Mononuclear cell (primary cell): ENCODE measurements around the gene DBNDD1. TPM values are rescaled to one million over a fixed set of nuclear protein-coding genes. Genes with fewer than 3 reads are reported as not detected.
"Not testable (repeated sequence)": the region's sequence is repeated elsewhere in the genome, so short reads cannot be mapped to it uniquely, and the experiment has no call there.

Experiments used
- H3K27me3 ChIP-seq: 2 replicates; pipeline ENCODE4 v1.6.0; 2011; ENCODE audit warnings: low read length, control low read depth; ENCODE audit not compliant: insufficient read depth
- H3K4me1 ChIP-seq: 2 replicates; pipeline ENCODE4 v1.5.1; 2011; ENCODE audit warnings: mild to moderate bottlenecking, low read length, control low read depth; ENCODE audit not compliant: insufficient read depth
- H3K4me3 ChIP-seq: 2 replicates; pipeline ENCODE4 v1.5.1; 2011; ENCODE audit warnings: mild to moderate bottlenecking, low read length, moderate library complexity
- H3K9me3 ChIP-seq: 2 replicates; pipeline ENCODE4 v1.5.1; 2011; ENCODE audit warnings: low read depth, mild to moderate bottlenecking, control low read depth, low read length
- total RNA-seq: library from RNA; depleted of rRNA; stranded (reverse); fragments of >200 nt; gene quantifications from one replicate; pipeline ENCODE4 v1.2.3, GENCODE V29; 2012

DBNDD1 gene
- total RNA-seq, 1 donor = 1.8 TPM

DNA sequence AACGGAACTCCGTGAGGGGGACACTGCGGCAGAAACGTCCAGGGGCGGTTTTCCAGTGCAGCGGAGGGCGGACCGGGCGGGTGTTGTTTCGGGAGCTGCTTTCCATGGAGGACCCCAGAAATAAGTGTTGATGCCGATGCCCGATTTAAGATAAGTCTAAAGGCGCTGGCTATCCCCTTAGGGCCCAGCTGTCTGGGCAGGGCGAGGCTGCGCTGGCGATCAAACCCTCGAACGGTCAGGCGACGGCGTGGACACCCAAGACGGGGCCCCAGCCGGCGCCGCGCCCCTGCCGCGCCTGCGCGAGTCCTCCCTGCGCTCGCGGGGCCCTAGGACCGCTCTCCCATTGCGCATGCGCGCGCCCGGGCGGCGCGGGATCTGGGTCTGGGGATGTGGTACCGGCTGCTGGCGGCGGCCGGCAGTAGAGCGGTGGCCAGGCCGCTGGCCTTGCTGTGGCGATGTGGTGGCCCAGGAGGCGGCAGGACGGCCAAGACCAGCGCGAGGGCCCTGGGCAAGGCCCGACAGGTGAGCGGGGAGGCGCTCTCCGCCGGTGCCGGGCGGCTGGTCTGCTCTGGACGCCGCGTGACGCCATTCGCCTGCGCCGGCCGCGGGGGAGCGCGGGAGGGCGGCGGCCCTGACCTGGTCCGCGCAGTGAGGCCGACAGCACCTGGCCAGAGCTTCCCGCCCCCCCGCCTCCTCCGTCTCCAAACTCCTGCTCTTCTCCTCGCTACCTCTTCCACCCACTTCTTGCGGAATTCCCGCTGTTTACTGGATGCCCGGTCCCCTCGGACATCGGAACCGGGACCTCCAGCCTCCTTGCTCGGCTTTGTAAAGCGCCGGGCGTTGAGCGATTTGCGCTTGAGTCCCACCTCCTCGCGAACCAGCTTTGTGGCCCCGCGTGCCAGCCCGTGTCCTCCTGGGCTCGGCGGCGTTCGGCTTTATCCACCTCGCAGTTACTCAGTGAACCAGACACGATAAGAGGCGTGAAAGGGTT is 46.7 kb downstream of the DBNDD1 start:
- Histone ChIP-seq H3K4me1 (peaks cover 56% of the 10 kb centered on the region), H3K4me3 (peak overlapping the region; percentile 94), H3K27me3 (no peaks in the 10 kb centered on the region), H3K9me3 (no peaks in the 10 kb centered on the region)

DNA sequence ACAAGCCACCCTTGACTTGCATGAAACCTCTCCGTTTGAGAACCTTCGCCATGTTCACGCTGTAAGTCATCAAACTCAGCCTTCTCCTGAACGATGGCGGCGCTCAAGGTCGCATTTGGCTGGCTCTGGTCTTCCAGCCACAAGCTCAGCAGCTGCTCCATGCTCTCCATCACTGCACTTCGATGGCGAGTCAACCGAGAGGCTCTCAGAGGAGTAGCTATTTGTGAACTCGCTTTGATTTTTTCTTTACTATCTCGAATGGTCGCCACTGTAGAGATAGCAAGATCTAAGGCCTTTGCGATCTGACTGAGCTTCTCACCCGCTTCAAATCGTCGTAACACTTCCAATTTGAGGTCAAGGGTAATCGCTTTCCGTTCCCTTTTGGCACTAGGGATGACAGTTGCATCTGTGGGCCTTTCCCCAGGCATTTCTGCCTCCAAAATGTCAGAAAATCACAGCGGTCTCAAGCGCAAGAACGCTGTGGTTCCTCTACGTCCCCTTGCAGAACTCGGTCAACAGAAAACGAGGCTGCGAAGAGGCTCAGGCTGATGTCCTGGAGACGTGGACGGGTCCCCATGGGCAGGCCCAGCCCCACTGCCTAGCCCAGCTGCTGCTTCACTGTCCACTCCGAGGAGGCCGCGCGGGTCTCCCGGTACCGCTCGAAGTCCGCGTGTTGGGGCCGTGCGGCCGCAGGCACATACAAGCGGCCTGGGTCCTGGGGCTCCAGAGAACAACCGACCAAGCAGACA is 47.6 kb downstream of the DBNDD1 start:
- H3K27me3 ChIP-seq = no peaks in the 10 kb centered on the region
- H3K4me1 ChIP-seq = peaks cover 62% of the 10 kb centered on the region
- peak overlapping the region; percentile 94 for H3K4me3 ChIP-seq
- H3K9me3 ChIP-seq = no peaks in the 10 kb centered on the region

DNA sequence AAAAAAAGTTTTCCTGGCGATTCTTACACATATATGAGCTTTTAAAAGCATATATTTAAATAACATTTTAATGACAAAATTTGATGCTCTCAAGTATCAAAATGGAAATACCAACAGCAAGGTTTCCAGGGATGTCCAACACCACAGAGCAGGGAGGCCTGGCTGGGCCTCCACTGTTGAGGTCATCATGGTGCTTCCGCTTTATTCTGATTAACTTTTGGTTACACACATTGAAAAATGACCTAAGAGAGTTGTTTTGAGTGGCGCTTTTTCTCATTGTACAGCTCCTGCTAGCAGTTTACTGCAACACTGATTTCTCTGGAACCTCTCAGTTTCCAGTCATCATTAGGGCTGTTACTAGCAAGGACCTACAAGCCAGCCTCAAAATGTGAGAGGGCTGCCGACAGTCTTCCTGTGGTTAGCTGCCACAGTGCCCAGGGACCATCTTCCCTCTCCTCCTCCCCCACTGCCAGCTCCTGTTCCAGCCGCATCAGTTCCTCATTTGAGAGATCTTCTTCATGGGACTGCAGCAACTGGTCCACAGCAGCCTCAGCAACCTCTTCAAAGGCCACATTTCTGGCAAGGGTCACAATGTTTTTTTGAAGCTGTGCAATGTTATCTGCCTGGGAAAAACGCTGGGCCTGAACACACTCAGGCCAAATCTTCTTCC is 49.4 kb downstream of the DBNDD1 start:
- no peak overlapping the region for H3K4me3 ChIP-seq
- H3K27me3 ChIP-seq = no peaks in the 10 kb centered on the region
- H3K4me1 ChIP-seq = peaks cover 61% of the 10 kb centered on the region
- no peaks in the 10 kb centered on the region for H3K9me3 ChIP-seq

DNA sequence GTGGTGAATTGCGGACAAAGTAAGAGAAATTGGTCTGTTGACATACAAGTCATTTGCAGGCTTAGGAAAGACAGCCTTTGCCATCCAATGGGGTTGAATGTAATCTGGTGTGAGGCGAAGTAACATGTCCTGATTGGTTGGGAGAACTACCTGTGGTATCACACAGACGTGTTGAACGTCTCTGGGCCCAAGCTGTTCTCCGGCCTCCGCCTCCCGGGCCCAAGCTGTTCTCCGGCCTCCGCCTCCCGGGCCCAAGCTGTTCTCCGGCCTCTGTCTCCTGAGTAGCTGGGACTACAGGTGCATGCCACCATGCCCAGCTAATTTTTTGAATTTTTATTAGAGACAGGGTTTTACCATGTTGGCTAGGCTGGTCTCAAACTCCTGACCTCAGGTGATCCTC is 51.2 kb downstream of the DBNDD1 start:
- not testable (repeated sequence) for H3K9me3 ChIP-seq, H3K27me3 ChIP-seq, H3K4me3 ChIP-seq
- peaks cover 43% of the 10 kb centered on the region for H3K4me1 ChIP-seq

DNA sequence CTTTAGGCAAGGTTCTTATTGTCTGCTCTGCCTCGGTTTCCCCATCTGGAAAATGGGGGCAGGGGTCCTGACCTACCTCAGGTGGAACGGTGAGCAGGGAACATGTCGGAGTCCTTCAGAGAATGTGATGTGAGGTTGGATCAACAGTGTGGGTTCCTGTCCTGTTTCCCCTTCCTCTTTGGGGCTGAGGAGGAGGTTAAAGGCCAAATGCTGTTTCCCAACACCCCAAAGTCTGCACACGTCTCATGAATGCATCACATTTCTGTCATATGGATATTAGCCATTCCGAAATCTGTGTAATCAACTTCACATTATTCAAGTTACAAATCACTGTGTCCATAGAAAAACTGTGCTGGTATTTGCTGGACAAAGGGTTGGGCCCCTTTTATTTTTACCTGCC is 51.8 kb downstream of the DBNDD1 start:
- H3K4me1 ChIP-seq = peaks cover 41% of the 10 kb centered on the region
- H3K4me3 ChIP-seq, H3K27me3 ChIP-seq, H3K9me3 ChIP-seq: not testable (repeated sequence)

DNA sequence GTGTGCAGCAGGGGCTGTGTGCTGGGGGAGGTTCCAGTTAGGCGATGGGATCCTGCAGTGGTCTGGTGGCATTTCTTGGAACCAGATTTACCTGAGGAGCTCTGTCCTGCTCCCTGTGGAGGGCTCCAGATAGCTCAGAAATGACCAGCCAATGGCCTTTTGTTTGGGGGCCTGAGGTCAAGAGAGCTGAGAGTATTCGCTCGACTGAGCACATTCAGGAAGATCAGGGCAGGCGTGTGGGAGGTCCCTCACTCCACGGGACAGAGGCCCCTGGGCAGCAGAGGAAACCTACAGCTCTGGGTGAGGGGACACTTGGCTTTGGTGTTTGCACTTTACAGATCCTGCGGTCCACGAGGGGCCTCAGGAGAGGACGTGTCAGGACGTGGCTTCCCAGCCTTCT is 52.5 kb downstream of the DBNDD1 start:
- no peak overlapping the region for H3K4me3 ChIP-seq
- H3K4me1 ChIP-seq = peaks cover 36% of the 10 kb centered on the region
- H3K9me3 ChIP-seq = no peaks in the 10 kb centered on the region
- no peaks in the 10 kb centered on the region for H3K27me3 ChIP-seq

DNA sequence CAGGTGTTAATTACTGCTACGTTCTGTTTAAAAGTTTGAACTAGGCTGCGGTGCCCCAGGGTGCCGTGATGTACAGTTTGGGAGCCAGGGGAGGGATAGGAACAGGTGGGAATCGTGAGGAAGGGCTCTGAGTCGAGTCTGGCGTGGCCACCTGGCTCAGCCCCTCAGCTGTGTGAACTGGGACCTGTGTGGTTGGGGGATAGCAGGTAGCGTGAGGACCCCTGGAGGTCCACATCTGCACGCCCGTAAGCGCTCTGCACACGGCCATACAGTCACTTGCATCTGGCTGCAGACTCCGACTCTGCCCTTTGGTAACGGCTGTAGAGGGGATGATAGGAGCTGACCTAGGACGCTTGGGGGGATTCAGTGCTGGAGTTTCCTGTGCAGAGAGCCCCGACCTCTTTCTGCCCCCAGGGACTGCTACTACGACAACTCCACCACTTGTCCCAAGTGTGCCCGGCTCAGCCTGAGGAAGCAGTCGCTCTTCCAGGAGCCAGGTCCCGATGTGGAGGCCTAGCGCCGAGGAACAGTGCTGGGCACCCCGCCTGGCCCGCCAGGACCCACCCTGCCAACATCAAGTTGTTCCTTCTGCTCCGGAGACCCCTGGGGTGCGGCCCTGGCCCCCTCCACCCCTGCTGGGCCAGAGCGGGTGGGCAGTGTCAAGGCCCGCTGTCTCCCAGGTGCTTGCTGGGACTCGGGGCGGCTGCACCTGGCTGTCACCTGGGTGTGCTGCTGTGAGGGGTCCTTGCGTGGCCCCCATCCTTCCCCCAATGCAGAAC is 53.6 kb downstream of the DBNDD1 start:
- H3K9me3 ChIP-seq = no peaks in the 10 kb centered on the region
- H3K27me3 ChIP-seq = no peaks in the 10 kb centered on the region
- no peak overlapping the region for H3K4me3 ChIP-seq
- peaks cover 24% of the 10 kb centered on the region for H3K4me1 ChIP-seq

DNA sequence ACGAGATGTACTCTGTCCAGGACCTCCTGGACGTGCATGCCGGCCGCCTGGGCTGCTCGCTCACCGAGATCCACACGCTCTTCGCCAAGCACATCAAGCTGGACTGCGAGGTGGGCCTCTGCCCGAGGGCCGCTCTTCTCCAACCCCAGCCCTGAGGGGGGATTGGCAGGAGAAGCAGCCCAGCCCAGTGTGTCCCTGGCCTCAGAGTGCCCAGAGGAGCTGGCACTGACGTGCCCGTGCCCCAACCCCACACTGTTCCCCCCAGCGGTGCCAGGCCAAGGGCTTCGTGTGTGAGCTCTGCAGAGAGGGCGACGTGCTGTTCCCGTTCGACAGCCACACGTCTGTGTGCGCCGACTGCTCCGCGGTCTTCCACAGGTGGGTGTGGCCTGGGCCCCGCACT is 55.1 kb downstream of the DBNDD1 start:
- H3K27me3 ChIP-seq = no peaks in the 10 kb centered on the region
- no peak overlapping the region for H3K4me3 ChIP-seq
- peaks cover 13% of the 10 kb centered on the region for H3K4me1 ChIP-seq
- no peaks in the 10 kb centered on the region for H3K9me3 ChIP-seq

DNA sequence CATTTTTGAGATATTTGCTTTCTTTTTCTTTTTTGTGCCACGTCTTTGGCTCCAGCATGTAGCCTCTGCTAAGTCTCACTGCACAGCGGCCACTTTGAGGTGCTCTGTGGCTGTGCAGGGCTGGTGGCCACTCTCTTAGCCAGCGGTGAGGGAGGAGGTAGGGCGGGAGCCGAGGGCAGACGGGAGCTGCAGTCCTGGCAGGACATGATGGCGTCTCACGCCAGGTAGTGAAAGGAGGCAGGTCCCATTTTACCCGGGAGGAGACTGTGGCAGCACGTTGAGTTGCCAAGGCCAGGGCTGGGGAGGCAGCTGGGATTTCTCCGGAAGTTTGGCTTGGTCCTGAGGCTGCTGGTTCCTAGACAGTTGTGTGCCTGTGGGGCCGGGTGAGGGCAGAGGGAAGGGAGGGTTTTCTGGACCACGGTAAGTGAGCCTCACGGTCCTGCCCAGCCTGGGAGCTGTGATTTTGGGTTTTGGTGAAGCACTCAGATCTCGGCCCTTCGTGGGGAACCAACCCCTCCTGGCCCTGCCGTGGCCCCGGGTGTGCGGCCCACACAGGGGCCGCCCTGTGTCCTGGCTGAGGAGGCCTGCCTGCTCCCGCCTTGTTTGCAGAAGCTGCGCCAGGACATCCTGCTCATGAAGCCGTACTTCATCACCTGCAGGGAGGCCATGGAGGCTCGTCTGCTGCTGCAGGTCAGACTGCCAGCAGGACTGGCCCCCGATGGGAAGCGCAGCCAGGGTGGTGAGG is 56.3 kb downstream of the DBNDD1 start:
- Histone ChIP-seq H3K9me3 (no peaks in the 10 kb centered on the region), H3K27me3 (no peaks in the 10 kb centered on the region), H3K4me1 (peaks cover 25% of the 10 kb centered on the region), H3K4me3 (no peak overlapping the region)

DNA sequence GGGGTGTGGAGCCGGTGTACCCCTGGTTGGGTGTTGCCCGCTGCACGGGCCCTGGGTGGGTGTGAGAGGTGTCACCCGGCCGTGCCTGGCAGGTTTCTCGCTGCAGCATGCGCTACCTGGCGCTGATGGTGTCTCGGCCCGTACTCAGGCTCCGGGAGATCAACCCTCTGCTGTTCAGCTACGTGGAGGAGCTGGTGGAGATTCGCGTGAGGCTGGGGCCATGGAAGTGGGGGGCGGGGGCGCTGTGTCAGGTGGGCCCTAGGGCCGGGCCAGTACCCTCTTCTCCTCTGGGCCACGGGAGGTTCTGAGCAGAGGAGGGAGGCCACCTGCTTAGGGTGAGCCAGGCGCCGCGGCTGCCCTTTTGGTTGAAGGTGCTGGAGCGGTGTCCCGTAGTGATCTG is 57.3 kb downstream of the DBNDD1 start:
- peaks cover 25% of the 10 kb centered on the region for H3K4me1 ChIP-seq
- H3K27me3 ChIP-seq = no peaks in the 10 kb centered on the region
- H3K4me3 ChIP-seq = no peak overlapping the region
- no peaks in the 10 kb centered on the region for H3K9me3 ChIP-seq

DNA sequence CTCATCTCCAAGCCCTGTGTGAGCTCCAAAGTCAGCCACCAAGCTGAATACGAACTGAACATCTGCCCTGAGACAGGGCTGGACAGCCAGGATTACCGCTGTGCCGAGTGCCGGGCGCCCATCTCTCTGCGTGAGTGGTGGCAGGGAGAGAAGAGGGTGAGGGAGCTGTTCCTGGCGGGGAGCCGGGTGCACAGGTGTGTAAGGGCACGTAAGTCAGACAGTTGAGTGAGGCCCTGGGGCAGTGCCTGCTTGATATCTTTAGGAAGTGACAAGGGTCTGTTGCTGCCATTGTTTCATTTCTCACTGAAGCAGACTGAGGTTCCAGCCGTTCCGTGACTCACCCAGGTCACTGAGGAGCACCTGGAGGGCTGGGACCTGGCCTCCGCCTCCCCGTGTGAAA is 58.3 kb downstream of the DBNDD1 start:
- H3K27me3 ChIP-seq = no peaks in the 10 kb centered on the region
- no peak overlapping the region for H3K4me3 ChIP-seq
- H3K4me1 ChIP-seq = peaks cover 35% of the 10 kb centered on the region
- no peaks in the 10 kb centered on the region for H3K9me3 ChIP-seq

DNA sequence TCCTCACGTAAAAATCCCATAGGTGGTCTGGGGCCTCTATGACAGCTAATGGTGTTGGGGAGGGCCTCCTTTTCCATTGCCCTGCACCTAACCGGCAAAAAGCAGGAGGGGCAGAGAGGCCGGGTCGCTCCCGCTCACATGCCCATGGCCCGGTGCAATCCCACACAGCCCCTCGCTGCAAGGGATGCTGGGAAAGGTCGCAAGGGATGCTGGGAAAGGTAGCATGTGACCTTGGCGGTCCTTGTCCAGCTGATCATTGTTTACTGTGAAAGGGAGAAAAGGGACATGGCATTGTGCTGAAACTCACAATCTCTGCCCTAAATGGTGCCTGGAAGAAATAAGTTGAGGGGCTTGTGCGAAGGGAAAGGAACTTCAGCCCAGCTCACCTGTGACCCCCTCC is 60.7 kb downstream of the DBNDD1 start:
- Histone ChIP-seq H3K27me3 (no peaks in the 10 kb centered on the region), H3K4me3 (no peak overlapping the region), H3K9me3 (no peaks in the 10 kb centered on the region), H3K4me1 (peaks cover 57% of the 10 kb centered on the region)

DNA sequence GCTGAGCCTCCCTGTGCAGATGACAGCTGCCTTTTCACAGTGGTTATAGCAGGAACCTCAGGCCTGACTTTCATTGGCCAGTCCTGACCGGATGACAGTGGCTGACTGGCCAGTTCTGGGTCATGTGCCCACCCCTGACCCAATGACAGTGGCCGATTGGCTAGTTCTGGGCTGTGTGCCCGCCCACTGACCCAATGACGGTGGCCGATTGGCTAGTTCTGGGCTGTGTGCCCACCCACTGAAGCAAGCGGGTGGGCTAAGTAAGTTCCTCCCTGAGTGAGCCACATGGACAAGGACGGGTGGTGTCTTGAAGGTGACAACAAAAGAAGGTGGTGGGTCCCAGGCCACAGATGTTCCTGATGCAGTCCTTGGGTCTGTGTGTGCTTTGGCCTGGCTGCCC is 61.2 kb downstream of the DBNDD1 start:
- Histone ChIP-seq H3K27me3 (no peaks in the 10 kb centered on the region), H3K4me3 (peak overlapping the region; percentile 34), H3K4me1 (peaks cover 63% of the 10 kb centered on the region), H3K9me3 (no peaks in the 10 kb centered on the region)

DNA sequence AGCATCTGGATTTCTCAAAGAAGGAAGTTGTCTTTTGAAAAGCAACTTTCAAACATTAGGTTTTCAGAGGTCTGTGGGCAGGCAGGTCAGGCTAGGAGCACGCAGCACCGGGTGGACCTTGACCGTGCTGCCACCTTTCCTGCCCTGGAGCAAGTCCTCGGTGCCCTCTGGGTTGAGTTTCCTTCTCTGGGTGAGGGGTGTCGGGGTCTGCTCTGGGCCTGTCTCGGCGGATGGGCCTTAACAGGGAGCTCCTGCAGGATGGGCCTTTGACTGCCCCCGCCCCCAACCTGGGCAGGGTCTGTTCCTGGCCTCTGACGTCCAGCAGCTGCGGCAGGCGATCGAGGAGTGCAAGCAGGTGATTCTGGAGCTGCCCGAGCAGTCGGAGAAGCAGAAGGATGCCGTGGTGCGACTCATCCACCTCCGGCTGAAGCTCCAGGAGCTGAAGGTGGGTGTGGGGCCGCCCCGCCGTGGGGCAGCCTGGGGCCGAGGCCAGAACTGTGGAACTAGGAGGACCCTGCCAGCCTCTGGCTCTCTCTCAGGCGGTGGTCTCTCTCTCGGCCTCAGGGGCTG is 62.0 kb downstream of the DBNDD1 start:
- H3K4me3 ChIP-seq = peak overlapping the region; percentile 34
- peaks cover 70% of the 10 kb centered on the region for H3K4me1 ChIP-seq
- H3K27me3 ChIP-seq = no peaks in the 10 kb centered on the region
- no peaks in the 10 kb centered on the region for H3K9me3 ChIP-seq
